Stimulated activated CD8-positive, alpha-beta memory T cell treated with anti-CD3 and anti-CD28 coated beads, Interleukin-15, amount 100 ng/mL, for 1 hour (primary cell): ENCODE data around the gene PHB1.
A peak's percentile ranks its signal among the peaks of the same experiment; 100 is the strongest.
"Not testable (repeated sequence)": the region's sequence is repeated elsewhere in the genome, so short reads cannot be mapped to it uniquely, and the experiment has no call there.

Experiments used
- DNase-seq: peaks from one replicate; pipeline ENCODE4 v3.0.0-alpha.2; 2020; ENCODE audit warnings: low read depth

The PHB1 gene

DNA sequence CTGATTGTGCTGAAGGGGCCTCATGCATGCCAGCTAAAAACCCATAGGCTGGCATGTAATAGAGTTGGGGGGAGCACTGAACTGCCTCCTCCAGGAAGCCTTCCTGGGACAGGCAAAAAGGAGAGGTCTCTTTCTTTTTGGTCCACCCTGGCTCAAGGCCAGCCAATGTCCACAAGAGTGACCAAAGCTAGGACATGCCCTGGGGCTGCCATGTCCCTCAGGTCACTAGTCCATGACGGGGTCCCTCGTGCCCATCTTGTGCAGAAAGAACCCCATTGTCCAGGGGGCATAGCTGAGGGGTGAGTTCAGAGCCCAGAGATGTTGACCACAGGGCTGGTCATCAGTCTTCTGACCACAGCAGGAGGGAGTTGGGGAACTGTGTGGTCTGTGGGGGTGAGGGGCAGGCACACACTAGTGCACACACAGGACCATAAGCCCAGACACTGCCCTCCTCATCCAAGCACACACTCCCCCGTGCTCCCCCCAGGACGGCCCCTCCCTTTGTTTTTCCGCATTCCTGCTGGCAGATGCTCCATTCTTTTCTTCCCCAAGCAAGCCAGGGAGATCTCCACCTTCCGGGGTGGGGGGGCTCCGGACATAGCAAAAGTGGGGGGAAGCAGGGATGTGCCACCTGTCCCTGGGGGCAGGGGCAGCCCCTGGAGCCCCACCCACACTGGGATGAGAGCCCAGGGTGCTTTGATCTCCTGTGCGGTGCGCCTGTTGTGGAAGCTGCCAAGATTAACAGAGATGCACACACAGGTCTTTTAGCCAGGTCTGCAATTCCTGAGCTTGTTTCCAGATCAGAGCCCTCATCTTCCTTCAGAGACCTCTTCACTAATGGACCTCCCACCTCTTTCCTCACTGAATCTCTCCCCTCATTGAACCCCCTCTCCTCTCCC lies 25.2 kb upstream of the PHB1 start:
- DNase-seq = no peak

DNA sequence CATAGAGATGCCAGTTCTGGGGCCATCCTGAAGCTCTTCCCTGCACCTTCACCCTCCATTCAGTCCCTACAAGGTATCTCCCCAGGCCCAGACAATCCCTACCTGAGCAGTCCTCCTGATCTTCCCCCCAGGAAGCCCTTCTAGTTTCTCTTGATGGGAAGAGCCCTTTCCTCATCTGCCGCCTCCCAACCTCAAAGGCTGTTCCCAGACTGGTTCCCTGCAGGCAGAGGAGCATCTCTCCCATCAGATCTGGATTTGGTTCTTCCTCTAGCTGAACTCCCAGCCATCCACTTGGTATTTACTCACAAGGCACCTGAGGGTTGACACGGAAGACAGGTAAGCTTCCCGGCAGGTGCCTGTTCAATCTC lies 24.6 kb upstream of the PHB1 start:
- DNase-seq = no peak

DNA sequence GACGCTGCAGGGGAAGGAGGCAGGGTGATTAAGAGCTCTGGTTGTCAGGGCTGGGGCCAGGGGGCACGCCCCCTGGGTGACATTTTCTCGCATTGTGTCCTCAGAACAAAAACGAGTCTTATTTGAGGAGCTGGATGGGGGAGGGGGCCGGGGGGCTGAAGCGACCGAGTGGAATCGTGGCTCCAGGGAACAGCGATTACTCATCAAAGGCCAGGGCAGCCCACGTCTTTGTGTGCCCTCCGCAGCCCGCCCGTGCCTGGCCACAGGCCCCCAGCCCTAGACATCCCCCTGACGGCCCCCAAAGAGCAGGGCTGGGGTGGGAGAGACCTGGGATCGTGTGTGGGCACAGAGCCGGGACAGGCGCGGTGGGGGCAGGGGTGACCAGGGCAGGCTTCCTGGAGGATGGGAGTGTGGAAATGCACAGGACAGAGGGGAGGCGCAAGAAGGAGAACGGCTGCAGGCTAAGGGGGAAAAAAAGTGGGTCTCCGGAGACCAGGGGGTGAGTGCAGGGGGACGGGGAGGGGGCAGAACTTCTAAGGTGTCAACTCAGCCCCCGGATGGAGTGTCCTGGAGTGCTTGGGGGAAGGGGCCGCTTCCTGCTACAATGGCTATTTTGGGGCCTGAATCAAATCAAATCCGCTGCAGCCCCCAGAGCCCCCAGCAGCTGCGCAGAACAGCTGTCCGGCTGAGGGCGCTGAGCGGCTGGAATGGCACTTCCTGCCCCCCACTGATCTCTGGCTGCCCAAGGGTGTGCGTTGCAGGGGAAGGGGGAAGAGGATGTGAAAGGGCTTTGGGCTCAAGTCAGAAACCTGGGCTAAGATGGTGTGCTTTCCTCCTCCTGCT lies 24.0 kb upstream of the PHB1 start:
- DNase-seq = no peak

DNA sequence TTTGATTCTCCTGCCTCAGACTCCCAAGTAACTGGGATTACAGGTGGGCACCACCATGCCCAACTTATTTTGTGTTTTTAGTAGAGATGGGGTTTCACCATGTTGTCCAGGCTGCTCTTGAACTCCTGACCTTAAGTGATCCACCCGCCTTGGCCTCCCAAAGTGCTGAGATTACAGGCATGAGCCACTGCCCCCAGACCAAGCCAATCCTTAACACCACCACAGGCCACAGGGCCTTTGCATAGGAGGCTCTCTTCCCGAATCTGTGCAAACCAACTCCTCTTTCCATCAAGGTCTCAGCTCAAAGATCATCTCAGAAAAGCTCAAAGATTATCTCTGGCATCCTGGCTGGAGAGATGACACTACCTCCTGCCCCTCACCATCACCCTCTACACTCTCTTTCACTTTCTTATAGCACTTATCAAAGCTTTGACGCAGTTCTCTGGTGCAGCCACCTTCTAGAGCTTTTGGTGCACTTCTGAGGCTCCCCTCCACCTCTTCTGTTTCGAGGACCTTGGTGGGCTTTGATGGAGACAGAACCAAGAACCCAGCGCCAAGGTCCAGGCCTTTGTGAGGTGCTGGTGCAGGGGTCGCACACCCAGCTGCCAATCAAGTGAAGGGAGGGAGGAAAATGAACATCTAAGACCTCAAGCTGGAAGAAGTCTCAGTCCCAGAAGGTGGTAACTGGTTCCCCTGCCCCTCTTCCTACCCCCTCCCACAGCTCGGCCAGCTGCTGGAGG lies 23.2 kb upstream of the PHB1 start:
- DNase-seq = no peak

DNA sequence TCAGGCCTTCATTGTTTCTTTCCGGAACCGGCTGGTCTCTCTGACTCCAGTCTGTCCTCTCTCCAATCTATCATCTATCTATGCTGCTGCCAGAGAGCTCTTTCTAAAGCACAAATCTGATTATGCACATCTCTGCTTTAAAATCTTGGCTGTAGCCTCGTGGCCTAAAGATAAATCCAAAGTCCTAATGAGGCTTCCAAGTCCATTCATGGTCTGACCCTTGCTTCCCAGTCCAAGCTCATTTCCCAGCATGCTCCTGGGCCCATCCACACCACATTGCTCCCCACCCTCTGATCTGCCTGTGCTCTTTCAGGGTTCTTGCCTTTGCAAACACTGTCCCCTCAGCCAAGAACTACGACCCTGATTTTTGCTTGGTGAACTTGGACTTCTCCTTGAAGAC lies 21.5 kb upstream of the PHB1 start:
- DNase-seq = no peak

DNA sequence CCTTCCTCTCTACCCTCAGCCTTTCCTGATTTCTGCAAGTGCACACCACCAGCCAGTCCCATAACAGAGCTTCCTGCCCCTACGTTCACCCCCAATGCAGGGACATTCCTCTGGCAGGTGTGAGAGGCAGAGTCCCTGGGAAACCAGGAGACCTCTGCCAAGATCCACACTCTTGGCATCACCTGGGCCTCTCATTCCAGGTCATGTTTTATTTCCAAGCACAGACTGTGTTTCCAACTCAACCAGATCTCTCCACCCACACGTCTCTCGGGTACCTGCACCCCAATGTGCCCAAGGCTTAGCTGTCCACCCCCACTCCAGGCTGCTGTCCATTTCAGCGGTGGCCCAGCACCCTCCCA lies 21.0 kb upstream of the PHB1 start:
- DNase-seq = no peak

DNA sequence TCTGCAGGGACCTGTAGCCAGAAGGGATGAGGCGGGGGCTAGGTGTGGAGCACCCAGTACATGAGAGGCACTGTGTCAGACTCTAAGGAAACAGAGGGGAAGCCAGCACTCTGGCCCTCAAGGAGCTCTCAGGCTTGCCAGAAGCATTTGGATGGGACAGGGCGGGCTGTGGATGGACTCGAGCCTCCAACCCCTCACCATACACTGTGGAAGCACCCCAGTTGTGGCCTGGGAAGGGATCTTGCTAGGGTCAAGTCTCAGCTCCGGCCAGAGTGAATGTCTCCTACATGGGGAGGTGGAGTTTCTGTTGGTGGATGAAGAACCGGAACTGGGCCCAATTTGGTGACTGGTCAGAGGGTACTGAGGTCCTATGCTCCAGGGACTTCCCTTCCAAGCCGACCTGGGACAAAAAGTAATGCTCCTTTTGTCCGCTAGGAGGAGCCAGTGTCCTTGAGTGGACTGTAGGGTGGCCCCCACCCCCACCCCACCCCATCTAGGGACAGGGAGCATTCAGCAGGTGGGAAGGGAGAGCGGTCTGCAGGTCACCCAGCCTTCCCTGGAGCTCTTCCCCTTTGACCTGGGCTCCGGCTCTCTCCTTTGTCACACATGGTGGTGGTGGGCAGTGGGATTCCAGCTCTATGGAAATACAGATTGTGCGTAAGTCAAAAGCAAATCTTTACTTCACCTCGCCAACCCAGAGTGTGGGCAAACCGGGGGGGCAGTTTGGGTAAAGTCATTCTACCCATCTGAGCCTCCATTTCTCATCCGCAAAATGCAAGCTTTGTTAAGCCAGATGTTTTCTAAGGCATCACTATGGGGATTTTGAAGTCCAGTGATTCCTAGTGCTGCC lies 20.4 kb upstream of the PHB1 start:
- peak; percentile 14 for DNase-seq

DNA sequence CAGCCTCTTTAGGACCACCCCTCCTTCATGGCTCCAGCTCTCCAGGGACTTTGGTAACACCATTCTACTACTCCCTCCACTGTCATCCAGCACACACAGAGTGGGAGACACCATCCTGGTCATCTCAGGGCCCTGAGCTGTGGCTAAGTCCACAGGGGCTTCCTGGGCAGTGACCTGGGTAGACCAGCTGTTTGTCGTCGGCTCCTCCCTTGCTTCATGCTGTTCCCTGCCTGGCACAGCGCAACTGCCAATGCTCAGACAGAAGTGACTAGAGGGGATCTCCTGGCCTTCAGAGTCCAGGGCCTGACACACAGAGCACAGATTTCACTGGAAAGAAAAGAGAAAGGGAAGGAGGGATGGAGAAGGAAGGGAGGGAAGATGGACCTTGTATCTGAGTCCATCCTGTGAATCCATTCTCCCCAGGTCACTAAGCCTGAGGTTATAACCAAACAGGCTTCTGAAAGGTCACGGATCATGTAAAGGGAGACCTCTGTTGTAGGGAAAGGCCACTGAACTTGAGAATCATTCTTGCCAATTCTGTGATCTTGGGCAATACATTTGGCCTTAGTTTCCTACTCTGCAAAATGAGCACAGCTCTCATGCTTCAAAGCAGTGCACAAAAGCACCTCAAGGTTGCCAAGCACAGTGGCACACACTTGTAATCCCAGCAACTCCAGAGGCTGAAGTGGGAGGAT lies 18.5 kb upstream of the PHB1 start:
- no peak for DNase-seq

DNA sequence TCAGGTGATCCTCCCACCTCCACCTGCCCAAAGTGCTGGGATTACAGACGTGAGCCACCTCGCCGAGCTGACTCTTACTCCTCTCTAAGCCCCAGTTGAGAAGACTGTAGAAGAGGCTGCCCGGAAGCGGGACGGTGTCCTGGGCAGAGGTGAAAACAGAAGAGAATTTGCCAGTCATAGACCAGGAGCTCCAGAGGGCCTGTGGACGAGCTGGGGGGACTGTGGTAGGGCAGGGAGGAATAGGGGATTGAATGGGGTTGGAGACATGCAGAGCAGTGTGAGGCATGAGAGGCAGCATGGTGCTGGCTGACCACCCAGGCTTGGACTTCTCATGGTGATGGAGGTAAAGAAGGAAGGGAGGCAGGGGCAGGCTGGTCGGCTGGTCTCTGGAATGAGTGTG lies 17.1 kb upstream of the PHB1 start:
- no peak for DNase-seq

DNA sequence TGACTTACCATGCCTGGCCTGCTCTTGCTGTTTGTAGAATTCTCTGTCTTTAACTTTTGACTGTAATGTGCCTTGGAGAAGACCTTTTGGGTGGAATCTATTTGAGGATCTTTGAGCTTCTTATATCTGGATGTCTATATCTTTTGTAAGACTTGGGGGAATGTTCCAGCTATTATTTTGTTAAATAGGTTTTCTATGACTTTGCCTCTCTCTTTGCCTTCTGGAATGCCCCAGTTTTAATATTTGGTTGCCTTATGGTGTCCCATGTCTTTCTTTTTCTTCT lies 10.3 kb upstream of the PHB1 start:
- DNase-seq = no peak

DNA sequence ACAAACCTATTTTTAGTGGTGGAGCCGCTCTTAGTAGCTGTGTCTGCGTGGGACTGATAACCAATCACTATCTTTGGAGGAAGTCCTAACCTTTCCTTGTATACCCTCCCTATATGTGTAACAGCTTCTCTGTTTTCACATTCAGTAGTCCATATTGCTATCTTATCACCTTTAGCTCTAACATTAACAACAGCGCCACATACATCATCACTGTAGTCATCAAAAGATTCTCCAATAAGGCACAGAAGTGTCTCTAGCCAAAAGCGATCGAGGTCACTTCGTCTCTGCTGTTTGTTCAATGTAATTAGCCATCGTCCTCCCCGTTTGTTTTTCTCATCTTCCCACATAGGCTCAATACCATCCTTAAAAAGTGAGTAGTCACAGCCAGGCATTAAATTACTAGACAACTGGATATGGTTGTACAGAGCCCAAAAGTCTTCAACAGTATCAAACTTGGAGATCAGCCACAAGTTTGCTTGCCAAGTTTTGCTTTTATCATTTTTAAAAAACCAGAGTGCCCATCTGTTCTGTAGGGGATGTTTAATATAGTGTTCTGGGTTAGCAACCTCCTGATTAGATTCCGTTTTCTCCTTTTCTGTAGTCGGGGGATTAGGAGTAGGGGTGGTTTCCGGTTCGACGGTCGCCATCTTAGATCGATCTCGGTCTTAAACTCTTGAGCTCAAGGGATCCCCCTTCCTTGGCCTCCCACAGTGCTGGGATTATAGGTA lies 9.8 kb upstream of the PHB1 start:
- DNase-seq = not testable (repeated sequence)

DNA sequence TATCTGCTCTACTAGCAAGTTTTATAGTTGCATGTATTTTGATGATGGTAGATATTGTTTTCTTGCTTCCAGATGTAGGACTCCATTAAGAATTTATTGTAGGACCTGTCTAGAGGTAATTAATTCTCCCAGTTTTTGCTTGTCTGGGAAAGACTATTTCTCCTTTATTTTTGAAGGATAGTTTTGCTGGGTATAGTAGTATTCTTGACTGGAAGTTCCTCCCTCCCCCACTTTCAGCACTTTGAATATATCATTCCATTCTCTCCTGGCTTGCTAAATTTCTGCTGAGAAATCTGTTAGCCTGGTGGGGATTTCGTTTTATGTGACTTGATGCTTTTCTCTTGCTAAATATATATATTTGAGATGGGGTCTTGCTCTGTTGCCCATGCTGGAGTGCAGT lies 8.0 kb upstream of the PHB1 start:
- no peak for DNase-seq

DNA sequence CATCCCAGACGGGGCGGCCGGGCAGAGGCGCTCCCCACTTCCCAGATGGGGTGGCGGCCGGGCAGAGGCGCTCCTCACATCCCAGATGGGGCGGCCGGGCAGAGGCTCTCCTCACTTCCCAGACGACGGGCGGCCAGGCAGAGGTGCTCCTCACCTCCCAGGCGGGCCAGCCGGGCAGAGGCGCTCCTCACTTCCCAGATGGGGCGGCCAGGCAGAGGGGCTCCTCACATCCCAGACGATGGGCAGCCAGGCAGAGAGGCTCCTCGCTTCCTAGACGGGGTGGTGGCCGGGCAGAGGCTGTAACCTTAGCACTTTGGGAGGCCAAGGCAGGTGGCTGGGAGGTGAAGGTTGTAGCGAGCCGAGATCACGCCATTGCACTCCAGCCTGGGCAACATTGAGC lies 5.1 kb upstream of the PHB1 start:
- DNase-seq = not testable (repeated sequence)

DNA sequence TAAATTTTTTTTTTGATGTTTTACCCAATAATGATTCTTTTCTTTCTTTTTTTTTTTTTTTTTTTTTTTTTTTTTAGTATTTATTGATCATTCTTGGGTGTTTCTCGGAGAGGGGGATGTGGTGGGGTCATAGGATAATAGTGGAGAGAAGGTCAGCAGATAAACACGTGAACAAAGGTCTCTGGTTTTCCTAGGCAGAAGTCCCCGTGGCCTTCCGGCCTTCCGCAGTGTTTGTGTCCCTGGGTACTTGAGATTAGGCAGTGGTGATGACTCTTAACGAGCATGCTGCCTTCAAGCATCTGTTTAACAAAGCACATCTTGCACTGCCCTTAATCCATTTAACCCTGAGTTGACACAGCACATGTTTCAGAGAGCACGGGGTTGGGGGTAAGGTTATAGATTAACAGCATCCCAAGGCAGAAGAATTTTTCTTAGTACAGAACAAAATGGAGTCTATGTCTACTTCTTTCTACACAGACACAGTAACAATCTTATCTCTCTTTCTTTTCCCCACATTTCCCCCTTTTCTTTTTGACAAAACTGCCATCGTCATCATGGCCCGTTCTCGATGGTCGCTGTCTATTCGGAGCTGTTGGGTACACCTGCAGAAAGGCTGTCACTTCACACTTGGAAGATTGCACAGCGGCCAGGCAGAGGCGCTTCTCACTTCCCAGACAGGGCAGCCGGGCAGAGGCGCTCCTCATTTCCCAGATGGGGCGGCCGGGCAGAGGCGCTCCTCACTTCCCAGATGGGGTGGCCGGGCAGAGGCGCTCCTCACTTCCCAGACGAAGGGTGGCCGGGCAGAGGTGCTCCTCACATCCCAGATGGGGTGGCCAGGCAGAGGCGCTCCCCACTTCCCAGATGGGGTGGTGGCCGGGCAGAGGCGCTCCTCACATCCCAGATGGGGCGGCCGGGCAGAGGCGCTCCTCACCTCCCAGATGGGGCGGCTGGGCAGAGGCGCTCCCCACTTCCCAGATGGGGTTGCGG lies 4.4 kb upstream of the PHB1 start:
- DNase-seq = not testable (repeated sequence)

DNA sequence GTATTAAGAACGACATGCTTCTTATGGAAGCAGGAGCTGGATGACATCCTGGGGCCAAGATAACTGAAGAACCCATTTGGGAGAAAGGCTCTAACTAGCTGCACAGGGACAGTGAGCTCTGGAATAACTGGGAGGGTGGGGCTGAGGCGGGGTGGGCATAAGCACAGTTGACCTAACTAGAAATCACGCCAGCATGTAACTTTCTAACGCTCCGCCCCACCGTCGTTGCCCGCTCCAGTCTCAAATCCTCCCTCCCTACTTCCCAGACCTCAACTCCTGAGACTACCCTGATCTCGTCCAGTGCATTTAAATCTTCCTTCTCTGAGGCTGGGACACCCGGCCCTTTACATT lies 436 bp downstream of the PHB1 start:
- no peak for DNase-seq

DNA sequence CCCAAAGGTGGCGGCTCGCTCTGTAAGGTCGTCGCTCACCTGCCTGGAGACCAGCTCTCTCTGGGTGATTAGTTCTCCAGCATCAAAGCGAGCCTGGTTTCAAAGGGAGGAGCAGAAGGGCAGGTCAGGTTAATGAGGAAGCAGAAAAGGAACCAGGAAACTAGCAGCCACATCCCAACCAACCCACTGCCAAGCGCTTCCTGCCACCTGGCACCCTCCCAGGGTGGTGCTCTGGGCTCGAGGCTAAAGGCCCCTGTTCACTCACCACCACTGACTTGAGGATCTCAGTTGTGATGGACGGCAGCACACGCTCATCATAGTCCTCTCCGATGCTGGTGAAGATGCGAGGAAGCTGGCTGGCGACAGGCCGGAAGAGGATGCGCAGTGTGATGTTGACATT lies 5.6 kb downstream of the PHB1 start:
- DNase-seq = no peak

DNA sequence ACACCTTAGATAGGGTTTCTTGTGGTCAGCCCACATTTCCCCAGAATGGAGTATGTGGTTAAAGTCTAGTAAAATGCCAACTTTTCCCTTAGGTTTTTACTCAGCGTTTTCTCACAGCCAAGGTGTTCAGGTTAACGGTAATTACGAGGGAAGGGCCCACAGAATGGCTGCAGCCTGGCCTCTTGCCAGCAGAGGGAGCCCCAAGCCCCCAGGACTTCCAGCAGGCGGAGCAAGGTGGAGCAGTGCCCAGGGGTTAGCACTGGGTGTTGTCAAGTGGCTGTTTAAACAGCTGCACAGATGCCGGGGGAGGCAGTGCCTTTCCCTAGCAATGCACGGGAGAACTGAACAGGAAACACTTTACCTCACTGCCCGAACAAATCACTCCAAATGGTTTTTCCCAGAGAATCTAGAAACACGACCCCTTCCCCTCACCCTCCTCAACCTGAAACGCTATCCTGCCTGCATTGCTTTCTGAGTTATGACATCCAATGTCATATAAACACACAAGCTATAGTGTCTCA lies 6.6 kb downstream of the PHB1 start:
- peak; percentile 76 for DNase-seq

DNA sequence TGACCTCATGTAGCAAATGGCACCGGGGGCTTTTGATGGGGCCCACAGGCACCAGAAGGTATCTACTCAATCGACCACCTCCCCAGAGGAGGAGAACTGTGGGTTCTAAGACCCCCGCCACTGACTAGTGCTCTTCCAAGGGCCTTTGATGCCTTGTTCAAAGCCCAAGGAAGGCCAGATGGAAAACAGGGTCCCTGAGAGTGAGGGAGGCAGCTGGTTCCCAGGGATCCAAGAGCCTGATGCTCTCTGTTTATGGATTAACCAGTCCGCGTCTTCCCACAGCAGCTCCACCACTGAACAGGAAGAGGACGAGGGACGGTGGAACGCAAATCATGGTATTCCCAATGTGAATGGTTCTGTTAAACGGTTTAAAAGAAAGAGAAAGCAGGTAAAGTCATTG lies 7.6 kb downstream of the PHB1 start:
- DNase-seq = no peak

DNA sequence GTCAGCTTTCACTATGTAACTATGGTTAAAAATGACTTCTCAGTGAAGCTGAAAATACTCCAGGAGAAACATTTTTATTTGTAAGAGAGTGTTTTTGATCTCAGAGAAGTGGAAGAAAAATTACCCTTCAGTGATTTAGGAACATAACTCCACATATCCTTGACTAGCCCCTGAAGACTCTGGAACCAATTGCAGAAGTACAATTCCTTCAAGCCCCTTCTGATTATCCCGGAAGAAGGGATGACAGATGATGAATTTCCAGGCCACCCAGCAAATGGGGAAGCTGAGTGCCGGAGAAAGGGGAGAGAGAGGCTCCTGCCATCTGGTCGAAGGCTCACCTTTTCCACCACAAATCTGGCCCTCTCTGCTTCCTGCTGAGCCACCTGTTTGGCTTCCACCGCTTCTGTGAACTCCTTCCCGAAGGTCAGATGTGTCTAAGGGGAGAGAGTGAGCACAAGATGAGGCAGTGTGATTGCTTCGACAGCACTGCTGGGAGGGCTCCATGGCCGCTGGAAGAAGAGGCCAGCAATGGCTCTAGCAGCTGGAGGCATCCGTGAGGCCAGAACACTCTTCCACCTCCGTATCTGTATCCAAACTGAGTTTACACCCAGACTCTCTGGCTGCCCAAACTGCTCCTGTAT lies 8.1 kb downstream of the PHB1 start:
- no peak for DNase-seq
